Thymus (tissue), 11 donors: ENCODE measurements around the gene AFF1. TPM values are rescaled to one million over a fixed set of nuclear protein-coding genes. Genes with fewer than 3 reads are reported as not detected.

ENCODE experiments used
- DNase-seq, 9 donors: peaks; one replicate each; pipeline ENCODE4 v3.0.0-alpha.2; 2013; ENCODE audit warnings: low spot score in 9 of 9, low read depth in 6 of 9, missing footprints in 1 of 9
- H3K27ac ChIP-seq, 2 donors: one replicate each; pipeline ENCODE4 v1.5.1; 2013; ENCODE audit warnings: control low read depth in 1 of 2, low read depth in 1 of 2, low read length in 1 of 2, mild to moderate bottlenecking in 1 of 2, moderate library complexity in 1 of 2
- H3K27me3 ChIP-seq, 2 donors: one replicate each; pipeline ENCODE4 v1.5.1; 2013; ENCODE audit warnings: low read length in 1 of 2; ENCODE audit not compliant: control insufficient read depth in 2 of 2, insufficient read depth in 1 of 2
- H3K36me3 ChIP-seq, 2 donors: one replicate each; pipeline ENCODE4 v1.5.1; 2013; ENCODE audit warnings: low read length in 1 of 2, mild to moderate bottlenecking in 1 of 2, moderate library complexity in 1 of 2; ENCODE audit not compliant: control insufficient read depth in 2 of 2, insufficient read depth in 2 of 2
- H3K4me1 ChIP-seq, 2 donors: one replicate each; pipeline ENCODE4 v1.5.1; 2013; ENCODE audit warnings: low read length in 2 of 2; ENCODE audit not compliant: control insufficient read depth in 2 of 2, insufficient read depth in 2 of 2
- H3K4me3 ChIP-seq, 2 donors: one replicate each; pipeline ENCODE4 v1.5.1; 2013; ENCODE audit warnings: low read length in 2 of 2, control low read depth in 1 of 2, mild to moderate bottlenecking in 1 of 2
- H3K9me3 ChIP-seq, 2 donors: one replicate each; pipeline ENCODE4 v1.5.1; 2013; ENCODE audit warnings: low read length in 1 of 2, mild to moderate bottlenecking in 1 of 2; ENCODE audit not compliant: control insufficient read depth in 2 of 2, insufficient read depth in 1 of 2
- WGBS: extraction: QIAGEN DNeasy Blood & Tissue Kit; methylation state at CpG from one replicate; pipeline ENCODE4 v1.1.7; 2013; 5-methylcytosine and 5-hydroxymethylcytosine counted together
- polyA plus RNA-seq: library from polyadenylated mRNA; stranded (reverse); fragments of 200-250 nt; gene quantifications from one replicate; pipeline ENCODE4 v1.2.3, GENCODE V29; 2013
- total RNA-seq: library from RNA; stranded (reverse); fragments of 120-200 nt; gene quantifications from one replicate; pipeline ENCODE4 v1.2.4, GENCODE V29; 2013
- donor health status: healthy.

The AFF1 gene
- total and polyA plus RNA-seq, 2 donors = 12.3 to 13.3 TPM

DNA sequence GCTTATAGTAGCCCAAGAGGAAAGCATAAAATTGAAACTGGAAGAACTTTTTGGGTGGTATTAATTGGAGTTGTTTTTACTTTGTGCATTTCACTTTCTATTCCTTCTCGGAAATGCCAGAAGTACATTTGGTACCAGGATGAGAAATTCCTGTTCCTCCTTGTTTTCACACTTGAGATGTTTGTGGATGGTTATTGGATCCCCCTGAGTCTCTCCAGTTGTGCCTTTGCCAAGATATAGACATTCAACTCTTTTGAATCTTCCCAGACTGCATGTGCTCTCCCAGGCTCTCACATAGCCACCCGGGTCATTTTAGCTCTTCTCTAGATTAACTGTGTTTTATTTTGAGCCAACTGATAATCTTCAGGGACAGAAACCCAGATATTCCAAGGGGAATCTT, 120.5 kb downstream of the AFF1 start:
- no peak overlapping the region for H3K4me3 ChIP-seq
- H3K9me3 ChIP-seq = no peaks in the 10 kb centered on the region
- no peak overlapping the region for H3K27ac ChIP-seq
- WGBS = 91% methylated on average over 2 of the region's 2 CpGs
- DNase-seq = no peak
- peaks cover 4 to 26% of the 10 kb centered on the region in 2 donors for H3K36me3 ChIP-seq
- H3K27me3 ChIP-seq = no peaks in the 10 kb centered on the region
- H3K4me1 ChIP-seq = peaks cover 5 to 18% of the 10 kb centered on the region in 2 donors

DNA sequence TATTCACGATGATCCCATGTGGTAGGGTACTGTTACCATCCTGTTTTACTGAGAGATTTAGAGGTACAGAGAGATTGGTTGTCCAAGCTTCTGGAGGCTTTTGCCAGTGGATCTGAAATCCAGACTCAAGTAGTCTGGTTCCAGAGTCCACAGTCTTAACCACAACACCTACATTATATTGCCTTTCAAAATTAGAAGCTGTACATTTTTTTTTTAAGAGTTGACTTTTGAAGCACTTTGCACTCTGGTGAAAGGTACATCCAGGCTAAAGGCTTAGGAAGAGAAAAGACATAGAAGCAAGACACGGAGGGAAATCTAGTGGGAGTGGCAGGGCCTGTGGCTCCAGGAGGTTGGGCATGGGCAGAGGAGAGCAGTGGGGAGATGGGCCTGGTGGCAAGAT, 122.1 kb downstream of the AFF1 start:
- DNase-seq = no peak
- 97% methylated on average over 2 of the region's 2 CpGs for WGBS
- no peak overlapping the region for H3K4me3 ChIP-seq
- no peak overlapping the region for H3K27ac ChIP-seq
- H3K36me3 ChIP-seq = peaks cover 3 to 29% of the 10 kb centered on the region in 2 donors
- H3K27me3 ChIP-seq = no peaks in the 10 kb centered on the region
- H3K4me1 ChIP-seq = peaks cover 3 to 18% of the 10 kb centered on the region in 2 donors
- no peaks in the 10 kb centered on the region for H3K9me3 ChIP-seq

DNA sequence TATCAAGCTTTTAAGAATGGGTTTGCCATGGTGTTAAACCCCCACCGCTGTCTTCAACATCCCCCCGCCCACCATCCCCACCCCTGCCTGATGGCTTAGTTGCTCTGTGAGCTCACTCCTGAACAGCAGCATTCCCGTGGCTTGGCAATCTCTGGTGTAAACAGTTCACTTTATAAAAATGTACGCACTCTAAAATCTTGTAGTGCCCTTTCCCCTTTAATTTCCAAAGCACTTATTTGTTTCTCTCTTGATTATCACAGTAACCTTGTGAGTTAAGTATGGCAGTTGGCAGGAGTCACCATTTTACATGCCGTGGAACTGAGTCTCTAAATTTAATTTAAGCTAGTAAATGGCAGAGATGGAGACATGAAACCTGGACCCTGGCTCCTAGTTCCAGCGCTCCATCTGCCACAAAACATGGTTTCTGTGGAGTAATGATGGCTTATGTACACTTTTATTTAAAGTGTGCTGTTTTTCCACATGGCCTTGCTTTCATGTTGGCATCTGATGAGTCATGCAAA, 123.1 kb downstream of the AFF1 start:
- DNase-seq = no peak
- WGBS = 87% methylated on average over 6 of the region's 6 CpGs
- H3K4me1 ChIP-seq = peaks cover 3 to 18% of the 10 kb centered on the region in 2 donors

DNA sequence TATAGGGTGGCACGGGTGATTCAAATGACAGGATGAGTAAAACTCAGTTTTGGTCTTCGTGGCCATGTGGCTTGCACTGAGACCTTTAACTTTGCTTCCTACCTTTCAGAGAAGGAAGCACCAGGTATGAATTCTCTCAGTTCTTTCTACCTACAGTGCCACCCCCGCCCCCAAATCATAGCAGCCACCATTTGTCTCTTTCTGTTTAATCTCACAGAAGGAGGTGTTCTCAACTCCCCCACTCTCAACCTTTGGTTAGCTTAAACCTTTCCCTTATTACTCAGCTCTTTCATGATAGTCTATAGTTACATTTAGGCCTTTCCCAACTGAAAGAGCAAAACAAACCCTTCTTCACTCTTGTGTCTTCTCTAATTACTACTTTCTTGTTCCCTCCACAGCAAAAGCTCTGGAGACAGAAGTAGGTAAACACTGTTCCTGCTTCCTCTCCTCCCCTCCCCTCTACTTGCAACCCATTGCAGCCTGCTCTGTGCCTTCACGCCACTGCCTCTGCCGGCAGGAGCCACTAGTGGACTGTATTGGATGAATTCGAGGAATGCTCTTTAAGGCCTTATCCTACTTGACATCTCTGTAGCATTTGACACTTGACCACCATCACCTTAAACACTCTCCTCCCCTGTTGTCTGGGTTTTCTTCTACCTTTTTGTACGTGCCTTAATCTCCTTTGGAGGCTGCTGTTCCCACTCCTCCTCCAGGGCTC, 123.7 kb downstream of the AFF1 start:
- H3K27ac ChIP-seq = no peak overlapping the region
- peaks cover 3 to 24% of the 10 kb centered on the region in 2 donors for H3K36me3 ChIP-seq
- no peaks in the 10 kb centered on the region for H3K27me3 ChIP-seq
- H3K9me3 ChIP-seq = no peaks in the 10 kb centered on the region
- H3K4me3 ChIP-seq = no peak overlapping the region
- H3K4me1 ChIP-seq = peaks cover 3 to 18% of the 10 kb centered on the region in 2 donors
- 67% methylated on average over 7 of the region's 7 CpGs for WGBS
- DNase-seq = no peak

More for the DNA sequence above, 123.1 kb downstream of the AFF1 start:
- Histone ChIP-seq H3K27ac (no peak overlapping the region), H3K27me3 (no peaks in the 10 kb centered on the region), H3K9me3 (no peaks in the 10 kb centered on the region), H3K4me3 (no peak overlapping the region), H3K36me3 (peaks cover 3 to 27% of the 10 kb centered on the region in 2 donors)

DNA sequence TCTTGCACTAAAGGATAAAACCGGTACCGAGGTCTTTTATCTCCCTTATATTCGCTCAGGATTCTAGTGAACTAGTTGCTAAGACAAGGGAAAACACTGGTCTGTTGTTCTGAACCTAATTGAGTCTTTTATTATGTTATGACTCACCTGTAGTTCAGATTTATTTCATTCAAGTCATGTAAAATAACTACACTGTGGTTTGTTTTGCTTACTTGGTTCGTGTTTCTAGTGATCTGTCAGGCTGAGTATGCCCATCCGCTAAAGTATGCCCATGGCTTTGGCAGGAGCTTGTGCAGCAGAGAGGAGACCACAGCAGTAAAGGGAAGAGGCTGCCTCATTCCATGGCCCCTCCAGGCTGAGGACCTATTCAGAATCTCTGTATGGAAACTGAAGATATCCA, 126.1 kb downstream of the AFF1 start:
- Histone ChIP-seq H3K27me3 (no peaks in the 10 kb centered on the region), H3K4me3 (no peak overlapping the region), H3K36me3 (peaks cover 3 to 18% of the 10 kb centered on the region in 2 donors), H3K9me3 (no peaks in the 10 kb centered on the region), H3K27ac (no peak overlapping the region), H3K4me1 (peaks cover 3 to 14% of the 10 kb centered on the region in 2 donors)
- WGBS = 96% methylated on average over 5 of the region's 5 CpGs
- DNase-seq = no peak

DNA sequence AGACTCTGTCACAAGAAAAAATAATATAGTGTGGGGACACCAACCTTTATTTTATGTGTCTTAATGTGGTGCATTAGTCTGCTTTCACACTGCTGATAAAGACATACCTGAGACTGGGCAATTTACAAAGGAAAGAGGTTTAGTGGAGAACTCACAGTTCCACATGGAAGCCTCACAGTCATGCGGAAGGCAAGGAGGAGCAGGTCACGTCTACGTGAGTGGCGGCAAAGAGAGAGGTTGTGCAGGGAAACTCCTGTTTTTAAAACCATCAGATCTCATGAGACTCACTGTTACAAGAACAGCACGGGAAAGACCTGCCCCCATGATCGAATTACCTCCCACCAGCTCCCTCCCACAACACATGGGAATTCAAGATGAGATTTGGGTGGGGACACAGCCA, 130.2 kb downstream of the AFF1 start:
- H3K4me3 ChIP-seq = no peak overlapping the region
- H3K4me1 ChIP-seq = peaks cover 4 to 17% of the 10 kb centered on the region in 2 donors
- DNase-seq = no peak
- H3K27ac ChIP-seq = no peak overlapping the region
- WGBS = 82% methylated on average over 6 of the region's 6 CpGs
- no peaks in the 10 kb centered on the region for H3K27me3 ChIP-seq
- peaks cover 3 to 9% of the 10 kb centered on the region in 2 donors for H3K36me3 ChIP-seq
- H3K9me3 ChIP-seq = no peaks in the 10 kb centered on the region

DNA sequence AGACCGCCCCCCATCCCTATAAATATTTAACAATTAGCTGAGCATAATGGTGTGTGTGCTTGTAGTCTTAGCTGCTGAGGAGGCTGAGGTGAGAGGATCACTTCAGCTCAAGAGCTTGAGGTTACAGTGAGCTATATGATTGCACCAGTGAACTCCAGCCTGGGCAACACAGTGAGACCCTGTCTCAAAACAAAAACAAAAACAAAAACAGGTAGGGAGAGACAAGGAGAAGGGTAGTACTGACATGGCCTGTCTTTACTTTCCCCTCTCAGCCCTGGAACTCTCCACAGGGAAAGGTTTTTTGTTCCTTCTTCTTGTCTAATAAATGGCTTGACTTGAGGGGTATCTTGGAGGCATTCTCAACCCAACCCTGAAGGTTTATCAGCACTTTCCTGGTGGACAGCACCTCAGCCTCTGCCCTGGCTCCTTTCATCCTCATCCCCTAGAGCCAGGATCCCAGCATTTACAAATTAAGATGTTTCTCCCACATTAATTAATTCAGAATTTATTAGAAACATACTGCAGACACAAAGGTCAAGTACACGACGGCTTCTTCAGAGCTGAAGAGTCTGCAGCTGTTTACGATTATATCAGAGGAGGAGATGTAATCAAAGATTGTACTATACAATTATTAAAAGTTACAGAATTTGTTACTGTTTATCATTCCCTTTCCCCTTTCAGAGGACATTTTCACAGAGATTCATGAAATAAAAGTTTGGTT, 131.8 kb downstream of the AFF1 start:
- peaks cover 0 to 4% of the 10 kb centered on the region in 2 donors for H3K36me3 ChIP-seq
- peak in 1 of 9 donors; percentile 34 for DNase-seq
- peaks cover 4 to 17% of the 10 kb centered on the region in 2 donors for H3K4me1 ChIP-seq
- H3K27me3 ChIP-seq = no peaks in the 10 kb centered on the region
- H3K4me3 ChIP-seq = no peak overlapping the region
- H3K9me3 ChIP-seq = no peaks in the 10 kb centered on the region
- 97% methylated on average over 4 of the region's 4 CpGs for WGBS
- no peak overlapping the region for H3K27ac ChIP-seq

DNA sequence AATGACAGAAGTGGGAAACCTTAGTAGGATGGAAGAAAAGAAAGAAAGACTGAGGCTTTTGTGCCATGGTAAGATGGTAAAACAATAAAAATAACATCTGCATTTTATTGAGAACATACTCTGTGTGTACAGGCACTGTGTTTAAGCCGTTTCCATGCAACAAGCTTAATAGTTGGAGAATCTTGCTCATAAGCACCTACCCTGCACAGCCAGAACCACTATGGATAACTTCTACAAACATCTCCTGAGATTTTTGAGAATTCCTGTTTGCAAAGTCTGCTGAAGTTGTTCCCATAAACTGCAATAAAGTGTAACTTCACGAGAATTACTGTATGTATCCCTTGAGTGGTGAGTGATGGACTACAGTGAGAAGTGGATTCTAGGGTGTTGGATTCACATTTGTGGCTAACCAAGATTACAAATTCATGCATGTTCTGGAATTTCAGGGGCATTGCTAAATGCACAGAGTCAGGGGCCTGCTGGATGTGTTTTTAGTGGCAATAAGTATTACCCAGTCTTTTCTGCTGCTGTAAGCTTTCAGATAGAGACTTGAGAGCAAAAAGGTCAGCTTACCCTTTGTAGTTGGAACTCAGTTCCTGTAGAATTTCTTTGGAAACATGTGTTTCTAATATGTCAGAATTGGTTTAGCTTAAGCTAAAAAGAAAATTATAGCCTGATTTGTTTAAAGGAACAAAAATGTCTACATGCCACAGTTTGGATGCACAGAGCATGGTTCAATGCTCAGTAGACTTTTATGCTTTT, 132.5 kb downstream of the AFF1 start:
- DNase-seq = no peak
- Histone ChIP-seq H3K36me3 (peaks cover 0 to 3% of the 10 kb centered on the region in 2 donors), H3K9me3 (no peaks in the 10 kb centered on the region), H3K27me3 (no peaks in the 10 kb centered on the region), H3K4me1 (peaks cover 4 to 17% of the 10 kb centered on the region in 2 donors), H3K27ac (no peak overlapping the region), H3K4me3 (no peak overlapping the region)
- WGBS = 98% methylated on average over 2 of the region's 2 CpGs
